HG02938 (cell line): ENCODE results near the gene TUBA4B.
"Not testable (repeated sequence)": the region's sequence is repeated elsewhere in the genome, so short reads cannot be mapped to it uniquely, and the experiment has no call there.

ENCODE experiments used
- ATAC-seq: cut with Tn5 transposase; IDR thresholded peaks from one replicate; pipeline ENCODE4 v1.9.1; 2021; ENCODE audit warnings: mild to moderate bottlenecking, moderate library complexity; ENCODE audit not compliant: unreplicated experiment

The TUBA4B gene

GRCh38 chr2:219247678-219248642 lies 5.1 kb upstream of the TUBA4B start:
- ATAC-seq, result no peak

- ATAC-seq, result no peak
Observed at GRCh38 chr2:219248845-219249202, 4.2 kb upstream of the TUBA4B start.

GRCh38 chr2:219249203-219249980 lies 3.7 kb upstream of the TUBA4B start:
- peak; percentile 47 for ATAC-seq

GRCh38 chr2:219250049-219250781 lies 2.8 kb upstream of the TUBA4B start:
- ATAC-seq, result no peak

- ATAC-seq, result no peak
Observed at GRCh38 chr2:219251656-219252055, 1.4 kb upstream of the TUBA4B start.

GRCh38 chr2:219252084-219252483 lies 959 bp upstream of the TUBA4B start:
- no peak for ATAC-seq

- ATAC-seq, result no peak
Observed at GRCh38 chr2:219252570-219252899, 508 bp upstream of the TUBA4B start.

GRCh38 chr2:219253753-219254589 lies 928 bp downstream of the TUBA4B start, which contains the start of gene TUBA4A:
TUBA4A (minus strand) TSS chr2:219253918; CDS start chr2:219253858, 60 bp downstream.
- peak; percentile 46 for ATAC-seq

- peak; percentile 33 for ATAC-seq
Observed at GRCh38 chr2:219254590-219255201, 1.7 kb downstream of the TUBA4B start.

GRCh38 chr2:219258942-219259341 lies 5.9 kb downstream of the TUBA4B start:
- not testable (repeated sequence) for ATAC-seq

GRCh38 chr2:219261024-219261855 lies 8.2 kb downstream of the TUBA4B start:
- no peak for ATAC-seq

GRCh38 chr2:219266232-219266631 lies 13.2 kb downstream of the TUBA4B start:
- ATAC-seq, result no peak

GRCh38 chr2:219266886-219267285 lies 13.8 kb downstream of the TUBA4B start:
- ATAC-seq, result no peak

- ATAC-seq, result no peak
Observed at GRCh38 chr2:219268294-219268693, 15.3 kb downstream of the TUBA4B start.

GRCh38 chr2:219269362-219270054 lies 16.5 kb downstream of the TUBA4B start:
- no peak for ATAC-seq

GRCh38 chr2:219270055-219270372 lies 17.0 kb downstream of the TUBA4B start:
- no peak for ATAC-seq

- no peak for ATAC-seq
Observed at GRCh38 chr2:219271021-219271420, 18.0 kb downstream of the TUBA4B start.

GRCh38 chr2:219272356-219272755 lies 19.3 kb downstream of the TUBA4B start:
- no peak for ATAC-seq

- no peak for ATAC-seq
Observed at GRCh38 chr2:219272995-219273394, 20.0 kb downstream of the TUBA4B start.
